ENCODE measurements around the gene RPL31. TPM values are rescaled to one million over a fixed set of nuclear protein-coding genes. Genes with fewer than 3 reads are reported as not detected.

The RPL31 gene
- polyA plus RNA-seq, 1 of the 3 experiments (the other 2 are of a cell fraction) = 4,488 TPM

- Histone ChIP-seq H3K36me3 (replicated peaks in 1 of 2; ENCODE audit: control insufficient read depth in 1 of 2, insufficient read depth in 2 of 2, low read length in 1 of 2) (peaks cover 10 to 45% of the 10 kb centered on the region in 2 experiments), H3K27ac (ENCODE audit: low read depth in 2 of 2, low read length in 1 of 2) (no peak overlapping the region), H3K9me2 (no peaks in the 10 kb centered on the region), H3K4me3 (ENCODE audit: low read depth in 2 of 2, low read length in 1 of 2) (no peak overlapping the region), H3K27me3 (ENCODE audit: insufficient read depth) (no peaks in the 10 kb centered on the region), H3K79me2 (ENCODE audit: insufficient read depth) (no peaks in the 10 kb centered on the region), H3F3A (replicated peaks; ENCODE audit: insufficient read depth) (no peaks in the 10 kb centered on the region), H4K20me1 (ENCODE audit: insufficient read depth) (no peaks in the 10 kb centered on the region), H3K4me1 (ENCODE audit: control insufficient read depth in 1 of 2, insufficient read depth in 2 of 2, low read depth in 1 of 2, low read length in 1 of 2) (peaks cover 0 to under 1% of the 10 kb centered on the region in 2 experiments; a peak in 1 of 4 replicates), H3K9ac (no peak overlapping the region), H3K9me3 (no peaks in the 10 kb centered on the region), H3K4me2 (no peak overlapping the region), H2AFZ (ENCODE audit: low read depth) (no peak overlapping the region)
- TF ChIP-seq RFX5 (IDR thresholded peaks at IDR 0.05; ENCODE audit: low read length) (no peak), SIN3A (IDR thresholded peaks at IDR 0.05; ENCODE audit: borderline replicate concordance, low read depth, low read length) (no peak), RAD21 (IDR thresholded peaks at IDR 0.05; ENCODE audit: low read length) (no peak), RXRA (IDR thresholded peaks at IDR 0.05; ENCODE audit: borderline replicate concordance, low read depth) (no peak), MEF2A (IDR thresholded peaks at IDR 0.05; ENCODE audit: borderline replicate concordance, low read depth) (no peak), FOXJ3 (CRISPR knock-in tag; IDR thresholded peaks at IDR 0.05) (no peak), FOXM1 (IDR thresholded peaks at IDR 0.05; ENCODE audit: low read depth) (no peak)
- TF ChIP-seq, protein P1, sequence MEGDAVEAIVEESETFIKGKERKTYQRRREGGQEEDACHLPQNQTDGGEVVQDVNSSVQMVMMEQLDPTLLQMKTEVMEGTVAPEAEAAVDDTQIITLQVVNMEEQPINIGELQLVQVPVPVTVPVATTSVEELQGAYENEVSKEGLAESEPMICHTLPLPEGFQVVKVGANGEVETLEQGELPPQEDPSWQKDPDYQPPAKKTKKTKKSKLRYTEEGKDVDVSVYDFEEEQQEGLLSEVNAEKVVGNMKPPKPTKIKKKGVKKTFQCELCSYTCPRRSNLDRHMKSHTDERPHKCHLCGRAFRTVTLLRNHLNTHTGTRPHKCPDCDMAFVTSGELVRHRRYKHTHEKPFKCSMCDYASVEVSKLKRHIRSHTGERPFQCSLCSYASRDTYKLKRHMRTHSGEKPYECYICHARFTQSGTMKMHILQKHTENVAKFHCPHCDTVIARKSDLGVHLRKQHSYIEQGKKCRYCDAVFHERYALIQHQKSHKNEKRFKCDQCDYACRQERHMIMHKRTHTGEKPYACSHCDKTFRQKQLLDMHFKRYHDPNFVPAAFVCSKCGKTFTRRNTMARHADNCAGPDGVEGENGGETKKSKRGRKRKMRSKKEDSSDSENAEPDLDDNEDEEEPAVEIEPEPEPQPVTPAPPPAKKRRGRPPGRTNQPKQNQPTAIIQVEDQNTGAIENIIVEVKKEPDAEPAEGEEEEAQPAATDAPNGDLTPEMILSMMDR (IDR thresholded peaks at IDR 0.05) = no peak
- no peak for DNase-seq
- WGBS (ENCODE audit: low lambda C conversion rate) = 67% methylated on average over 6 of the region's 8 CpGs
- CTCF ChIA-PET = interaction anchor here (0.8 to 2.5 kb wide), 8 partner anchors 18 to 721 kb away, joined by 3 to 19 read pairs (median 4); no protein-coding TSS in a partner anchor
- POLR2A ChIA-PET = no interaction called here
These were observed 19.6 kb upstream of the RPL31 start for GRCh38 chr2:100982431-100982861.

DNA sequence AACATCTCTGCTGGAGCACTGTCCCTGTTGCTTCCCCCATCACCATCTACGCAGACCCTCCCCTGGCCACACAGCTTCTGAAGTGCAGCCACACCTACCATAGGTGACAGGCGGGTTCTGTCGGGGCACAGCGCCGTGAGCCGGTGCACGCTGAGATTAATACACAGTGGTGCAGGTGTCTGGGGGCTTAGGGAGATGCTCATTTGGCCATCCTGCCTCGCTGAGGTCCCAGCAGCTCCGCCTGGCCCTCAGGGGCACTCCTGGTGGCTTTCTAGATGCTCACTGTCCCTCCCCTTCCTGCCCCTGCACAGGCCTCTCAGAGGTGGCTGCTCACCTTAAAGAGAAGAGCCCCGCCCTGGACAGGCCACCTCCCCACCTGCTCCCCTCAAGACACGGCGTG lies 18.9 kb upstream of the RPL31 start:
- no peak for DNase-seq
- no peaks in the 10 kb centered on the region for H3K9me3 ChIP-seq
- H3K27ac ChIP-seq (ENCODE audit: low read depth in 2 of 2, low read length in 1 of 2) = no peak overlapping the region
- H3K9me2 ChIP-seq = no peaks in the 10 kb centered on the region
- H3K79me2 ChIP-seq (ENCODE audit: insufficient read depth) = no peaks in the 10 kb centered on the region
- H2AFZ ChIP-seq (ENCODE audit: low read depth) = no peak overlapping the region
- no peaks in the 10 kb centered on the region for H4K20me1 ChIP-seq (ENCODE audit: insufficient read depth)
- H3F3A ChIP-seq (replicated peaks; ENCODE audit: insufficient read depth) = no peaks in the 10 kb centered on the region
- POLR2A ChIA-PET = no interaction called here
- CTCF ChIA-PET = interaction anchor here (0.8 to 2.5 kb wide), 8 partner anchors 18 to 722 kb away, joined by 3 to 19 read pairs (median 4); no protein-coding TSS in a partner anchor
- WGBS (ENCODE audit: low lambda C conversion rate) = 100% methylated on average over 3 of the region's 12 CpGs
- no peak overlapping the region for H3K4me3 ChIP-seq (ENCODE audit: low read depth in 2 of 2, low read length in 1 of 2)
- peaks cover 10 to 47% of the 10 kb centered on the region in 2 experiments for H3K36me3 ChIP-seq (replicated peaks in 1 of 2; ENCODE audit: control insufficient read depth in 1 of 2, insufficient read depth in 2 of 2, low read length in 1 of 2)
- H3K4me2 ChIP-seq = no peak overlapping the region
- no peaks in the 10 kb centered on the region; a peak in 1 of 4 replicates for H3K4me1 ChIP-seq (ENCODE audit: control insufficient read depth in 1 of 2, insufficient read depth in 2 of 2, low read depth in 1 of 2, low read length in 1 of 2)
- no peaks in the 10 kb centered on the region for H3K27me3 ChIP-seq (ENCODE audit: insufficient read depth)
- H3K9ac ChIP-seq = no peak overlapping the region
- no peak for TF ChIP-seq GABPA (IDR thresholded peaks at IDR 0.05; ENCODE audit: low read depth)
- no peak for TF ChIP-seq YY1 (IDR thresholded peaks at IDR 0.05; ENCODE audit: low read depth)
- no peak for TF ChIP-seq FOXM1 (IDR thresholded peaks at IDR 0.05; ENCODE audit: low read depth)
- no peak for TF ChIP-seq JUND (IDR thresholded peaks at IDR 0.05)
- no peak for TF ChIP-seq MXI1 (IDR thresholded peaks at IDR 0.05; ENCODE audit: low read depth, low read length)
- no peak for TF ChIP-seq GATA2 (CRISPR knock-in tag; IDR thresholded peaks at IDR 0.05)
- no peak for TF ChIP-seq FOXJ3 (CRISPR knock-in tag; IDR thresholded peaks at IDR 0.05)
- TF ChIP-seq, protein P2, sequence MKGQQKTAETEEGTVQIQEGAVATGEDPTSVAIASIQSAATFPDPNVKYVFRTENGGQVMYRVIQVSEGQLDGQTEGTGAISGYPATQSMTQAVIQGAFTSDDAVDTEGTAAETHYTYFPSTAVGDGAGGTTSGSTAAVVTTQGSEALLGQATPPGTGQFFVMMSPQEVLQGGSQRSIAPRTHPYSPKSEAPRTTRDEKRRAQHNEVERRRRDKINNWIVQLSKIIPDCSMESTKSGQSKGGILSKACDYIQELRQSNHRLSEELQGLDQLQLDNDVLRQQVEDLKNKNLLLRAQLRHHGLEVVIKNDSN (IDR thresholded peaks at IDR 0.05; ENCODE audit: borderline replicate concordance, low read depth) = no peak
- TF ChIP-seq SMC3 (IDR thresholded peaks at IDR 0.05; ENCODE audit: low read depth, low read length) = no peak
- TF ChIP-seq, protein P1 (IDR thresholded peaks at IDR 0.05) = no peak
- TF ChIP-seq REST (IDR thresholded peaks at IDR 0.05; ENCODE audit: low read depth, low read length) = no peak
- no peak for TF ChIP-seq RXRA (IDR thresholded peaks at IDR 0.05; ENCODE audit: borderline replicate concordance, low read depth)
- no peak for TF ChIP-seq NRF1 (IDR thresholded peaks at IDR 0.05; ENCODE audit: low read depth, low read length)
- no peak for TF ChIP-seq SIN3A (IDR thresholded peaks at IDR 0.05; ENCODE audit: borderline replicate concordance, low read depth, low read length)
- no peak for TF ChIP-seq RFX5 (IDR thresholded peaks at IDR 0.05; ENCODE audit: low read length)
- no peak for TF ChIP-seq RCOR1 (IDR thresholded peaks at IDR 0.05; ENCODE audit: low read length)
- no peak for TF ChIP-seq POLR2AphosphoS5 (IDR thresholded peaks at IDR 0.05; ENCODE audit: low read depth, low read length)

Measured in SK-N-SH (cell line).